GM12864 (cell line): Measurements from ENCODE around the gene MIPOL1.

Source experiments
- DNase-seq: peaks from one replicate; pipeline ENCODE4 v3.0.0-alpha.2; 2011; ENCODE audit warnings: low read depth
- H3K4me3 ChIP-seq: 2 replicates; pipeline ENCODE4 v1.5.1; 2011; ENCODE audit warnings: mild to moderate bottlenecking, low read depth, low read length, control low read depth
- CTCF ChIP-seq: IDR thresholded peaks from 2 replicates; pipeline ENCODE4 v1.5.1; 2011; ENCODE audit warnings: low read depth, mild to moderate bottlenecking, moderate library complexity, low read length, control low read depth, inconsistent platforms; ENCODE audit errors: missing control alignments

Gene MIPOL1

GRCh38 chr14:37569729-37570128, 372.0 kb downstream of the MIPOL1 start:
- no peak overlapping the region for H3K4me3 ChIP-seq
- DNase-seq = no peak
- TF ChIP-seq CTCF = no peak

GRCh38 chr14:37571391-37571790, 373.7 kb downstream of the MIPOL1 start:
- no peak for DNase-seq
- TF ChIP-seq CTCF = no peak

GRCh38 chr14:37573356-37573755, 375.6 kb downstream of the MIPOL1 start:
- no peak for DNase-seq
- TF ChIP-seq CTCF = no peak
- no peak overlapping the region for H3K4me3 ChIP-seq

More at GRCh38 chr14:37571391-37571790, 373.7 kb downstream of the MIPOL1 start:
- no peak overlapping the region for H3K4me3 ChIP-seq

GRCh38 chr14:37579274-37579673, 381.5 kb downstream of the MIPOL1 start:
- H3K4me3 ChIP-seq = no peak overlapping the region
- no peak for TF ChIP-seq CTCF
- no peak for DNase-seq

- no peak for DNase-seq
- no peak overlapping the region for H3K4me3 ChIP-seq
- no peak for TF ChIP-seq CTCF
Measured at GRCh38 chr14:37580146-37580545, 382.4 kb downstream of the MIPOL1 start.

- no peak overlapping the region for H3K4me3 ChIP-seq
- DNase-seq = no peak
- TF ChIP-seq CTCF = no peak
Measured at GRCh38 chr14:37583358-37584210, 385.8 kb downstream of the MIPOL1 start.
